Measurements from ENCODE around the gene KDM3A.

The KDM3A gene

DNA sequence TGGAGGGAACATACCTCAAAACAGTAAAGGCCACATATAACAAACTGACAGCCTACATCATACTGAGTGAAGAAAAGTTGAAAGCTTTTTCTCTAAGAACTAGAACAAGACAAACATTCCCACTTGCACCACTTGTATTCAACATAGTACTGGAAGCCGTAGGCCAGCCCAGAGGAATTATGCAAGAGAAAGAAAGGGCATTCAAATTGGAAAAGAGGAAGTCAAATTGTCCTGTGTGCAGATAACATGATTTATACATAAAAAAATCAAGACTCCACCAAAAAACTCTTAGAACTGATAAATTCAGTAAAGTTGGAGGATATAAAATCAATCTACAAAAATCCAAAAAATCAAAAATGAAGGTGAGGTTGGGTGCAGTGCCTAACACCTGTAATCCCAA, 8.0 kb upstream of the KDM3A start:
- in situ Hi-C loops (cut with MboI; ENCODE audit: low pct_unique_long_range_greater_than_20kb, low sequenced_read_pairs, unreplicated experiment) = no loop called here
- TF ChIP-seq CTCF (IDR thresholded peaks at IDR 0.05; ENCODE audit: extremely low read depth, insufficient read depth, missing control alignments) = no peak
- DNase-seq (ENCODE audit: low spot score) = no peak

- no peak for DNase-seq (ENCODE audit: low spot score)
- TF ChIP-seq CTCF (IDR thresholded peaks at IDR 0.05; ENCODE audit: extremely low read depth, insufficient read depth, missing control alignments) = no peak
- in situ Hi-C loops (cut with MboI; ENCODE audit: low pct_unique_long_range_greater_than_20kb, low sequenced_read_pairs, unreplicated experiment) = no loop called here
Measured at GRCh38 chr2:86434290-86434689, 6.9 kb upstream of the KDM3A start.

DNA sequence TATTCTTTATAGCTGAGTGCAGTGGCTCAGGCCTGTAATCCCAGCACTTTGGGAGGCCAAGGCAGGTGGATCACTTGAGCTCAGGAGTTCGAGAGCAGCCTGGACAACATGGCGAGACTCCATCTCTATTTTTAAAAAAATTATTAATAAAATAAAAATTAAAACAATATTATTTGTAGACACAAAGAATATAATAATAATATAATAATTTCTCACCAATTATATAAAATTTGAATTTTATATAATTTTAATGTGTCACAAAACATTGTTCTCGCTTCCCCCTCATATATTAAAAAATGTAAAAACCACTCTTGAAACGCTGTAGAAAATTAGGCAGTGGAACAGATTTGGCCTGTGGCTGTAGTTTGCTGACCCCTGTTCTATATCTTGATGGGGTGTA, 5.6 kb upstream of the KDM3A start:
- in situ Hi-C loops (cut with MboI; ENCODE audit: low pct_unique_long_range_greater_than_20kb, low sequenced_read_pairs, unreplicated experiment) = no loop called here
- DNase-seq (ENCODE audit: low spot score) = no peak
- no peak for TF ChIP-seq CTCF (IDR thresholded peaks at IDR 0.05; ENCODE audit: extremely low read depth, insufficient read depth, missing control alignments)

- TF ChIP-seq CTCF (IDR thresholded peaks at IDR 0.05; ENCODE audit: extremely low read depth, insufficient read depth, missing control alignments) = no peak
- DNase-seq (ENCODE audit: low spot score) = no peak
- in situ Hi-C loops (cut with MboI; ENCODE audit: low pct_unique_long_range_greater_than_20kb, low sequenced_read_pairs, unreplicated experiment) = no loop called here
Measured at GRCh38 chr2:86436328-86436727, 4.8 kb upstream of the KDM3A start.

- no peak for DNase-seq (ENCODE audit: low spot score)
Measured at GRCh38 chr2:86439879-86440630, 1.1 kb upstream of the KDM3A start.

DNA sequence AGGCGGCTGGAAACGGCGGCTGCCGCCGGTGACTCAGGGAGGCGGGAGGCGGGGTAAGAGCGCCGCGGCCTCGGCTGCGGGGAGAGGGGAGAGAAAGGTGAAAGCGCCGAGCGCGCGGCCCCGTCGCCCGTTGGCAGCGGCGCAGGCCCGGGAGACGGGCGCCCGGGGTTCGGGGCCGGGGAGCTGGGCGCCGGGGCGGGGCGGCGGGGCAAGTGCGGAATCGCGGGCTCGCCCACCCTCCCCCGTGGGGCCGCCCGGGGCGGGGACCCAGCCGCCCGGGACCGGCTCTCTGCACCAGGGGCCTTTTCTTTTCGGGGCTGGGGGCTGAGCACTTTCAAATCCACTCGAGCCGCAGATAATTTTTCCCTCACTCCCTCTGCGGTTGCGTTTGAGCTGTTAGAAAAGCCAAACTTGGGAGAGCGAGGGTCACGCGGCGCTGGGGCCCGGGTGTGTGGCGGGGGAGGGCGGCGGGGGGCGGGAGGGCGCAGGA, 266 bp downstream of the KDM3A start:
- no peak for TF ChIP-seq CTCF (IDR thresholded peaks at IDR 0.05; ENCODE audit: extremely low read depth, insufficient read depth, missing control alignments)
- DNase-seq (ENCODE audit: low spot score) = no peak
- in situ Hi-C loops (cut with MboI; ENCODE audit: low pct_unique_long_range_greater_than_20kb, low sequenced_read_pairs, unreplicated experiment) = no loop called here

More at GRCh38 chr2:86439879-86440630, 1.1 kb upstream of the KDM3A start:
- no peak for TF ChIP-seq CTCF (IDR thresholded peaks at IDR 0.05; ENCODE audit: extremely low read depth, insufficient read depth, missing control alignments)
- in situ Hi-C loops (cut with MboI; ENCODE audit: low pct_unique_long_range_greater_than_20kb, low sequenced_read_pairs, unreplicated experiment) = no loop called here

Data from GM13977 (cell line).